ENCODE measurements around the gene PARPBP. TPM values are rescaled to one million over a fixed set of nuclear protein-coding genes. Genes with fewer than 3 reads are reported as not detected.

The PARPBP gene
- total RNA-seq, 1 donor = 13.0 TPM

- TF ChIP-seq CTCF (IDR thresholded peaks at IDR 0.05; ENCODE audit: insufficient read depth, low read depth, low read length) = no peak
- no peak for DNase-seq (ENCODE audit: low read depth)
- no peak overlapping the region for H3K4me3 ChIP-seq (ENCODE audit: low read depth, low read length)
Observed at GRCh38 chr12:102182635-102183034, 62.7 kb downstream of the PARPBP start.

- no peak overlapping the region for H3K4me3 ChIP-seq (ENCODE audit: low read depth, low read length)
- no peak for TF ChIP-seq CTCF (IDR thresholded peaks at IDR 0.05; ENCODE audit: insufficient read depth, low read depth, low read length)
- no peak for DNase-seq (ENCODE audit: low read depth)
Observed at GRCh38 chr12:102195826-102196225, 75.8 kb downstream of the PARPBP start.

- DNase-seq (ENCODE audit: low read depth) = peak; percentile 28
- no peak within 1 kb of the TSS for H3K4me3 ChIP-seq (ENCODE audit: low read depth, low read length)
- TF ChIP-seq CTCF (IDR thresholded peaks at IDR 0.05; ENCODE audit: insufficient read depth, low read depth, low read length) = no peak
Observed at GRCh38 chr12:102197789-102198188, 77.8 kb downstream of the PARPBP start, which contains the start of gene PMCH. Gene PMCH, minus strand, starts transcription at chr12:102197833. Its CDS starts 63 bp downstream, at chr12:102197770.

- DNase-seq (ENCODE audit: low read depth) = no peak
- no peak for TF ChIP-seq CTCF (IDR thresholded peaks at IDR 0.05; ENCODE audit: insufficient read depth, low read depth, low read length)
- H3K4me3 ChIP-seq (ENCODE audit: low read depth, low read length) = no peak overlapping the region
Observed at GRCh38 chr12:102201436-102202061, 81.6 kb downstream of the PARPBP start.

- no peak overlapping the region for H3K4me3 ChIP-seq (ENCODE audit: low read depth, low read length)
- TF ChIP-seq CTCF (IDR thresholded peaks at IDR 0.05; ENCODE audit: insufficient read depth, low read depth, low read length) = no peak
- DNase-seq (ENCODE audit: low read depth) = no peak
Observed at GRCh38 chr12:102202556-102202955, 82.6 kb downstream of the PARPBP start.

GRCh38 chr12:102204025-102204424 lies 84.0 kb downstream of the PARPBP start:
- H3K4me3 ChIP-seq (ENCODE audit: low read depth, low read length) = no peak overlapping the region
- no peak for TF ChIP-seq CTCF (IDR thresholded peaks at IDR 0.05; ENCODE audit: insufficient read depth, low read depth, low read length)
- no peak for DNase-seq (ENCODE audit: low read depth)

All from fibroblast of villous mesenchyme (primary cell).